Measurements from ENCODE around the gene TAPBPL. TPM values are rescaled to one million over a fixed set of nuclear protein-coding genes. Genes with fewer than 3 reads are reported as not detected.

TAPBPL gene
- total and polyA plus RNA-seq, 2 of the 13 experiments (the other 11 are each of a cell fraction or from before 2014, with no cell fraction given), result 10.0 to 14.5 TPM

DNA sequence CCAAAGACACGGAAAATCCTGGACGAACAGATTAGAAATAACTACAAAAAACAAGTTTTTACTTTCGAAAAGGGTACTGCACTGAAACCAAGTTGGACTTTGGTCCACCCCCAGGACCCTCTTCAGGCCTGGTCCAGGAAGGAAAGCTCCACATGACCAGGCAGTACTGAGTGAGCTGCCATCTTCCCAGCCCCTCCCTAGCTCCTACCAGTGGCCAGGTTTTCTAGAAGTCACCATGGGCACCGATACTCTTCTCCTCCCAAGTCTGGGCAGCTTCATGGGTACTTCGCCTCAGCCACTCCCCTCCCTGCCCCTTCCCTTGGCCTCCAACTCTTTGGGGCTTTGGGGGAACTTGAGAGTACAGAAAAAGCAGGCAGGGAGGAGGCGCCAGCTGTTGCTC is 12.0 kb downstream of the TAPBPL start:
- no peak overlapping the region for H3K27ac ChIP-seq (ENCODE audit: extremely low read length, insufficient read depth, low read length)
- no peak overlapping the region for H2AFZ ChIP-seq (ENCODE audit: low read length)
- no peaks in the 10 kb centered on the region for H4K20me1 ChIP-seq (ENCODE audit: insufficient read depth, low read length)
- peaks cover 20 to 37% of the 10 kb centered on the region in 2 experiments for H3K36me3 ChIP-seq (replicated peaks in 1 of 2; ENCODE audit: control insufficient read depth in 1 of 2, insufficient read depth in 2 of 2, low read length in 2 of 2)
- WGBS (ENCODE audit: low lambda C conversion rate), result 94% methylated on average over 6 of the region's 6 CpGs
- ChIA-PET CTCF (ENCODE audit: low intra/inter-chr PET ratio, low total read pairs) (no interaction called here), POLR2A (interaction anchor here (0.9 to 1.8 kb wide), 2 partner anchors 12 to 127 kb away, joined by 3 to 8 read pairs; partner anchors contain the start of gene TAPBPL)
- H3K79me2 ChIP-seq (ENCODE audit: insufficient read depth, low read length), result no peaks in the 10 kb centered on the region
- no peak overlapping the region for H3K4me2 ChIP-seq (ENCODE audit: low read depth, low read length)
- no peak overlapping the region for H3K9ac ChIP-seq (ENCODE audit: insufficient read depth, low read depth, low read length)
- FAIRE-seq (no peak), ATAC-seq (no peak), DNase-seq (ENCODE audit: low spot score) (no peak)
- intact Hi-C loops (cut with micrococcal nuclease; ENCODE audit: unreplicated experiment) (loop anchor here (10.0 kb wide), 1 partner anchor 129 kb away; no protein-coding TSS in a partner anchor), in situ Hi-C loops (cut with HindIII; ENCODE audit: extremely low pct_ligation_motif_present, low pct_unique_long_range_greater_than_20kb) (loop anchor here (5.0 to 25.0 kb wide), 2 partner anchors 42 to 402 kb away; no protein-coding TSS in a partner anchor)
- BruUV-seq (replicated peaks), result no TSS peak
- no peaks in the 10 kb centered on the region for H3K27me3 ChIP-seq (ENCODE audit: control insufficient read depth in 1 of 2, insufficient read depth in 2 of 2, low read length in 2 of 2)
- H3K4me1 ChIP-seq (ENCODE audit: insufficient read depth, low read length), result peaks cover 17% of the 10 kb centered on the region
- H3K9me3 ChIP-seq (ENCODE audit: low read length), result no peaks in the 10 kb centered on the region
- H3K4me3 ChIP-seq (replicated peaks in 1 of 3; ENCODE audit: insufficient read depth in 1 of 3, low read depth in 2 of 3, low read length in 3 of 3), result no peak overlapping the region
- no peak for TF ChIP-seq SIX1 (CRISPR knock-in tag; IDR thresholded peaks at IDR 0.05; ENCODE audit: borderline replicate concordance)
- TF ChIP-seq ZNF101 (CRISPR knock-in tag; IDR thresholded peaks at IDR 0.05; ENCODE audit: borderline replicate concordance, low read depth), result no peak
- no peak for TF ChIP-seq SMAD9 (CRISPR knock-in tag; IDR thresholded peaks at IDR 0.05)
- TF ChIP-seq ZNF782 (CRISPR knock-in tag; IDR thresholded peaks at IDR 0.05; ENCODE audit: borderline replicate concordance), result no peak
- TF ChIP-seq SIX4 (CRISPR knock-in tag; IDR thresholded peaks at IDR 0.05), result no peak
- TF ChIP-seq ELF4 (CRISPR knock-in tag; IDR thresholded peaks at IDR 0.05; ENCODE audit: borderline replicate concordance), result no peak
- TF ChIP-seq, protein P1, sequence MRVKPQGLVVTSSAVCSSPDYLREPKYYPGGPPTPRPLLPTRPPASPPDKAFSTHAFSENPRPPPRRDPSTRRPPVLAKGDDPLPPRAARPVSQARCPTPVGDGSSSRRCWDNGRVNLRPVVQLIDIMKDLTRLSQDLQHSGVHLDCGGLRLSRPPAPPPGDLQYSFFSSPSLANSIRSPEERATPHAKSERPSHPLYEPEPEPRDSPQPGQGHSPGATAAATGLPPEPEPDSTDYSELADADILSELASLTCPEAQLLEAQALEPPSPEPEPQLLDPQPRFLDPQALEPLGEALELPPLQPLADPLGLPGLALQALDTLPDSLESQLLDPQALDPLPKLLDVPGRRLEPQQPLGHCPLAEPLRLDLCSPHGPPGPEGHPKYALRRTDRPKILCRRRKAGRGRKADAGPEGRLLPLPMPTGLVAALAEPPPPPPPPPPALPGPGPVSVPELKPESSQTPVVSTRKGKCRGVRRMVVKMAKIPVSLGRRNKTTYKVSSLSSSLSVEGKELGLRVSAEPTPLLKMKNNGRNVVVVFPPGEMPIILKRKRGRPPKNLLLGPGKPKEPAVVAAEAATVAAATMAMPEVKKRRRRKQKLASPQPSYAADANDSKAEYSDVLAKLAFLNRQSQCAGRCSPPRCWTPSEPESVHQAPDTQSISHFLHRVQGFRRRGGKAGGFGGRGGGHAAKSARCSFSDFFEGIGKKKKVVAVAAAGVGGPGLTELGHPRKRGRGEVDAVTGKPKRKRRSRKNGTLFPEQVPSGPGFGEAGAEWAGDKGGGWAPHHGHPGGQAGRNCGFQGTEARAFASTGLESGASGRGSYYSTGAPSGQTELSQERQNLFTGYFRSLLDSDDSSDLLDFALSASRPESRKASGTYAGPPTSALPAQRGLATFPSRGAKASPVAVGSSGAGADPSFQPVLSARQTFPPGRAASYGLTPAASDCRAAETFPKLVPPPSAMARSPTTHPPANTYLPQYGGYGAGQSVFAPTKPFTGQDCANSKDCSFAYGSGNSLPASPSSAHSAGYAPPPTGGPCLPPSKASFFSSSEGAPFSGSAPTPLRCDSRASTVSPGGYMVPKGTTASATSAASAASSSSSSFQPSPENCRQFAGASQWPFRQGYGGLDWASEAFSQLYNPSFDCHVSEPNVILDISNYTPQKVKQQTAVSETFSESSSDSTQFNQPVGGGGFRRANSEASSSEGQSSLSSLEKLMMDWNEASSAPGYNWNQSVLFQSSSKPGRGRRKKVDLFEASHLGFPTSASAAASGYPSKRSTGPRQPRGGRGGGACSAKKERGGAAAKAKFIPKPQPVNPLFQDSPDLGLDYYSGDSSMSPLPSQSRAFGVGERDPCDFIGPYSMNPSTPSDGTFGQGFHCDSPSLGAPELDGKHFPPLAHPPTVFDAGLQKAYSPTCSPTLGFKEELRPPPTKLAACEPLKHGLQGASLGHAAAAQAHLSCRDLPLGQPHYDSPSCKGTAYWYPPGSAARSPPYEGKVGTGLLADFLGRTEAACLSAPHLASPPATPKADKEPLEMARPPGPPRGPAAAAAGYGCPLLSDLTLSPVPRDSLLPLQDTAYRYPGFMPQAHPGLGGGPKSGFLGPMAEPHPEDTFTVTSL (CRISPR knock-in tag; IDR thresholded peaks at IDR 0.05; ENCODE audit: borderline replicate concordance), result no peak
- TF ChIP-seq IRX3 (CRISPR knock-in tag; IDR thresholded peaks at IDR 0.05; ENCODE audit: borderline replicate concordance, low read depth), result no peak
- TF ChIP-seq, protein P2, sequence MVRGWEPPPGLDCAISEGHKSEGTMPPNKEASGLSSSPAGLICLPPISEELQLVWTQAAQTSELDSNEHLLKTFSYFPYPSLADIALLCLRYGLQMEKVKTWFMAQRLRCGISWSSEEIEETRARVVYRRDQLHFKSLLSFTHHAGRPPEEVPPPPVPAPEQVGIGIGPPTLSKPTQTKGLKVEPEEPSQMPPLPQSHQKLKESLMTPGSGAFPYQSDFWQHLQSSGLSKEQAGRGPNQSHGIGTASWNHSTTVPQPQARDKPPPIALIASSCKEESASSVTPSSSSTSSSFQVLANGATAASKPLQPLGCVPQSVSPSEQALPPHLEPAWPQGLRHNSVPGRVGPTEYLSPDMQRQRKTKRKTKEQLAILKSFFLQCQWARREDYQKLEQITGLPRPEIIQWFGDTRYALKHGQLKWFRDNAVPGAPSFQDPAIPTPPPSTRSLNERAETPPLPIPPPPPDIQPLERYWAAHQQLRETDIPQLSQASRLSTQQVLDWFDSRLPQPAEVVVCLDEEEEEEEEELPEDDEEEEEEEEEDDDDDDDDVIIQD (CRISPR knock-in tag; IDR thresholded peaks at IDR 0.05; ENCODE audit: low read depth), result no peak
- no peak for TF ChIP-seq BHLHE40 (IDR thresholded peaks at IDR 0.05; ENCODE audit: low read length)
- no peak for TF ChIP-seq HNRNPH1 (optimal IDR thresholded peaks at IDR 0.05; ENCODE audit: low read depth, low read length)
- no peak for TF ChIP-seq ZSCAN21 (CRISPR knock-in tag; IDR thresholded peaks at IDR 0.05; ENCODE audit: borderline replicate concordance)
- TF ChIP-seq, protein P3, sequence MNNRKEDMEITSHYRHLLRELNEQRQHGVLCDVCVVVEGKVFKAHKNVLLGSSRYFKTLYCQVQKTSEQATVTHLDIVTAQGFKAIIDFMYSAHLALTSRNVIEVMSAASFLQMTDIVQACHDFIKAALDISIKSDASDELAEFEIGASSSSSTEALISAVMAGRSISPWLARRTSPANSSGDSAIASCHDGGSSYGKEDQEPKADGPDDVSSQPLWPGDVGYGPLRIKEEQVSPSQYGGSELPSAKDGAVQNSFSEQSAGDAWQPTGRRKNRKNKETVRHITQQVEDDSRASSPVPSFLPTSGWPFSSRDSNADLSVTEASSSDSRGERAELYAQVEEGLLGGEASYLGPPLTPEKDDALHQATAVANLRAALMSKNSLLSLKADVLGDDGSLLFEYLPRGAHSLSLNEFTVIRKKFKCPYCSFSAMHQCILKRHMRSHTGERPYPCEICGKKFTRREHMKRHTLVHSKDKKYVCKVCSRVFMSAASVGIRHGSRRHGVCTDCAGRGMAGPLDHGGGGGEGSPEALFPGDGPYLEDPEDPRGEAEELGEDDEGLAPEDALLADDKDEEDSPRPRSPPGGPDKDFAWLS (CRISPR knock-in tag; IDR thresholded peaks at IDR 0.05; ENCODE audit: borderline replicate concordance), result no peak

Data from HepG2 (cell line).